HG02981 (cell line): ENCODE data around the gene BDKRB2.

ENCODE experiments used
- ATAC-seq: cut with Tn5 transposase; IDR thresholded peaks from one replicate; pipeline ENCODE4 v1.9.1; 2021; ENCODE audit warnings: mild to moderate bottlenecking, moderate library complexity; ENCODE audit not compliant: unreplicated experiment

Gene BDKRB2

GRCh38 chr14:96250485-96250884 is 45.8 kb downstream of the BDKRB2 start:
- no peak for ATAC-seq

- ATAC-seq, result no peak
Measured at GRCh38 chr14:96251656-96252155, 47.1 kb downstream of the BDKRB2 start.

GRCh38 chr14:96252323-96252998 is 47.8 kb downstream of the BDKRB2 start:
- ATAC-seq, result no peak

GRCh38 chr14:96252999-96253539 is 48.4 kb downstream of the BDKRB2 start:
- no peak for ATAC-seq

- ATAC-seq, result no peak
Measured at GRCh38 chr14:96254687-96255086, 50.0 kb downstream of the BDKRB2 start.

- no peak for ATAC-seq
Measured at GRCh38 chr14:96255501-96256366, 51.1 kb downstream of the BDKRB2 start, which contains the start of gene BDKRB1. Gene BDKRB1 (plus strand): TSS chr14:96256210. CDS start chr14:96263683, 7,473 bp downstream.

GRCh38 chr14:96256407-96256806 is 51.8 kb downstream of the BDKRB2 start:
- ATAC-seq, result no peak

GRCh38 chr14:96257056-96257455 is 52.4 kb downstream of the BDKRB2 start:
- ATAC-seq, result no peak

- no peak for ATAC-seq
Measured at GRCh38 chr14:96257900-96258299, 53.3 kb downstream of the BDKRB2 start.

GRCh38 chr14:96260341-96260821 is 55.7 kb downstream of the BDKRB2 start:
- no peak for ATAC-seq

GRCh38 chr14:96261053-96261452 is 56.4 kb downstream of the BDKRB2 start:
- ATAC-seq, result no peak

- no peak for ATAC-seq
Measured at GRCh38 chr14:96261772-96262655, 57.4 kb downstream of the BDKRB2 start.

- ATAC-seq, result no peak
Measured at GRCh38 chr14:96263347-96264199, 58.9 kb downstream of the BDKRB2 start.

- no peak for ATAC-seq
Measured at GRCh38 chr14:96264200-96264553, 59.5 kb downstream of the BDKRB2 start.

GRCh38 chr14:96264853-96265252 is 60.2 kb downstream of the BDKRB2 start:
- no peak for ATAC-seq

GRCh38 chr14:96265383-96266095 is 60.9 kb downstream of the BDKRB2 start:
- ATAC-seq, result no peak

- no peak for ATAC-seq
Measured at GRCh38 chr14:96267336-96267735, 62.7 kb downstream of the BDKRB2 start.

GRCh38 chr14:96267916-96268315 is 63.3 kb downstream of the BDKRB2 start:
- no peak for ATAC-seq
